ENCODE data around the gene PGLYRP1. TPM values are rescaled to one million over a fixed set of nuclear protein-coding genes. Genes with fewer than 3 reads are reported as not detected.

The PGLYRP1 gene
- polyA plus RNA-seq, 1 of the 3 experiments (the other 2 are of a cell fraction): not detected

- Histone ChIP-seq H3K9me3 (no peaks in the 10 kb centered on the region), H3K36me3 (replicated peaks in 1 of 2; ENCODE audit: control insufficient read depth in 1 of 2, insufficient read depth in 2 of 2, low read length in 1 of 2) (no peaks in the 10 kb centered on the region), H3K4me1 (ENCODE audit: control insufficient read depth in 1 of 2, insufficient read depth in 2 of 2, low read depth in 1 of 2, low read length in 1 of 2) (peaks cover 0 to 9% of the 10 kb centered on the region in 2 experiments; a peak in 1 of 4 replicates), H3K4me3 (ENCODE audit: low read depth in 2 of 2, low read length in 1 of 2) (no peak overlapping the region), H3K79me2 (ENCODE audit: insufficient read depth) (no peaks in the 10 kb centered on the region), H2AFZ (ENCODE audit: low read depth) (no peak overlapping the region), H3K27ac (ENCODE audit: low read depth in 2 of 2, low read length in 1 of 2) (no peak overlapping the region), H4K20me1 (ENCODE audit: insufficient read depth) (no peaks in the 10 kb centered on the region), H3K27me3 (ENCODE audit: insufficient read depth) (no peaks in the 10 kb centered on the region; the same call in 1 of the 2 replicates), H3K4me2 (no peak overlapping the region), H3K9me2 (no peaks in the 10 kb centered on the region), H3F3A (replicated peaks; ENCODE audit: insufficient read depth) (peaks cover 8% of the 10 kb centered on the region), H3K9ac (no peak overlapping the region)
- no peak for TF ChIP-seq GATA2 (CRISPR knock-in tag; IDR thresholded peaks at IDR 0.05)
- TF ChIP-seq NFIC (IDR thresholded peaks at IDR 0.05; ENCODE audit: borderline replicate concordance): no peak
- TF ChIP-seq FOXJ3 (CRISPR knock-in tag; IDR thresholded peaks at IDR 0.05): no peak
- TF ChIP-seq IRF3 (IDR thresholded peaks at IDR 0.05; ENCODE audit: low read depth, low read length): no peak
- no peak for TF ChIP-seq TEAD4 (IDR thresholded peaks at IDR 0.05; ENCODE audit: borderline replicate concordance, insufficient read depth)
- no peak for TF ChIP-seq EZH2phosphoT487 (IDR thresholded peaks at IDR 0.05; ENCODE audit: borderline replicate concordance, low read depth)
- TF ChIP-seq GABPA (IDR thresholded peaks at IDR 0.05; ENCODE audit: low read depth): no peak
- DNase-seq: no peak
- POLR2A ChIA-PET: no interaction called here
- CTCF ChIA-PET: interaction anchor here (1.1 kb wide), 1 partner anchor 23 kb away, joined by 3 read pairs; no protein-coding TSS in a partner anchor
- WGBS (ENCODE audit: low lambda C conversion rate): 64% methylated on average over 13 of the region's 14 CpGs
These were observed 46.7 kb downstream of the PGLYRP1 start for GRCh38 chr19:45976178-45976577.

- H3K27me3 ChIP-seq (ENCODE audit: insufficient read depth): no peaks in the 10 kb centered on the region; the same call in 1 of the 2 replicates
- H3K9ac ChIP-seq: no peak overlapping the region
- no peak for TF ChIP-seq SIN3A (IDR thresholded peaks at IDR 0.05; ENCODE audit: borderline replicate concordance, low read depth, low read length)
- TF ChIP-seq IRF3 (IDR thresholded peaks at IDR 0.05; ENCODE audit: low read depth, low read length): no peak
- no peak for TF ChIP-seq CTCF (IDR thresholded peaks at IDR 0.05)
- no peak for TF ChIP-seq TCF12 (IDR thresholded peaks at IDR 0.05)
- TF ChIP-seq POLR2AphosphoS5 (IDR thresholded peaks at IDR 0.05; ENCODE audit: low read depth, low read length): no peak
- H3F3A ChIP-seq (replicated peaks; ENCODE audit: insufficient read depth): peaks cover 8% of the 10 kb centered on the region
- DNase-seq: no peak
- ChIA-PET POLR2A (no interaction called here), CTCF (interaction anchor here (0.7 to 1.1 kb wide), 2 partner anchors 22 to 42 kb away, joined by 3 read pairs; no protein-coding TSS in a partner anchor)
- H4K20me1 ChIP-seq (ENCODE audit: insufficient read depth): no peaks in the 10 kb centered on the region
- peaks cover 0 to 9% of the 10 kb centered on the region in 2 experiments; a peak in 1 of 4 replicates for H3K4me1 ChIP-seq (ENCODE audit: control insufficient read depth in 1 of 2, insufficient read depth in 2 of 2, low read depth in 1 of 2, low read length in 1 of 2)
- 75% methylated on average over 11 of the region's 11 CpGs for WGBS (ENCODE audit: low lambda C conversion rate)
- no peaks in the 10 kb centered on the region for H3K36me3 ChIP-seq (replicated peaks in 1 of 2; ENCODE audit: control insufficient read depth in 1 of 2, insufficient read depth in 2 of 2, low read length in 1 of 2)
- H3K4me2 ChIP-seq: no peak overlapping the region
- no peak overlapping the region for H2AFZ ChIP-seq (ENCODE audit: low read depth)
- H3K9me3 ChIP-seq: no peaks in the 10 kb centered on the region
- H3K27ac ChIP-seq (ENCODE audit: low read depth in 2 of 2, low read length in 1 of 2): no peak overlapping the region
- H3K9me2 ChIP-seq: no peaks in the 10 kb centered on the region
- H3K4me3 ChIP-seq (ENCODE audit: low read depth in 2 of 2, low read length in 1 of 2): no peak overlapping the region
- no peaks in the 10 kb centered on the region for H3K79me2 ChIP-seq (ENCODE audit: insufficient read depth)
These were observed 47.4 kb downstream of the PGLYRP1 start for GRCh38 chr19:45975306-45976070.
